GM13976 (cell line): ENCODE data around the gene GIMAP5.

Source experiments
- DNase-seq: peaks from one replicate; pipeline ENCODE4 v3.0.0; 2012; ENCODE audit warnings: low spot score
- in situ Hi-C: fragments of 300-500 bp; cut with MboI; formaldehyde crosslinking; loops from one replicate; pipeline ENCODE4 v1.12.0; 2022; ENCODE audit warnings: low sequenced_read_pairs, mixed read lengths, inconsistent platforms; ENCODE audit not compliant: unreplicated experiment
- TF ChIP-seq, protein P1 (sequence below): IDR thresholded peaks from 2 replicates; pipeline ENCODE4 v1.5.1; 2012; ENCODE audit warnings: borderline replicate concordance, mild to moderate bottlenecking; ENCODE audit not compliant: insufficient read depth; ENCODE audit errors: extremely low read depth, missing control alignments, control extremely low read depth

Gene GIMAP5

DNA sequence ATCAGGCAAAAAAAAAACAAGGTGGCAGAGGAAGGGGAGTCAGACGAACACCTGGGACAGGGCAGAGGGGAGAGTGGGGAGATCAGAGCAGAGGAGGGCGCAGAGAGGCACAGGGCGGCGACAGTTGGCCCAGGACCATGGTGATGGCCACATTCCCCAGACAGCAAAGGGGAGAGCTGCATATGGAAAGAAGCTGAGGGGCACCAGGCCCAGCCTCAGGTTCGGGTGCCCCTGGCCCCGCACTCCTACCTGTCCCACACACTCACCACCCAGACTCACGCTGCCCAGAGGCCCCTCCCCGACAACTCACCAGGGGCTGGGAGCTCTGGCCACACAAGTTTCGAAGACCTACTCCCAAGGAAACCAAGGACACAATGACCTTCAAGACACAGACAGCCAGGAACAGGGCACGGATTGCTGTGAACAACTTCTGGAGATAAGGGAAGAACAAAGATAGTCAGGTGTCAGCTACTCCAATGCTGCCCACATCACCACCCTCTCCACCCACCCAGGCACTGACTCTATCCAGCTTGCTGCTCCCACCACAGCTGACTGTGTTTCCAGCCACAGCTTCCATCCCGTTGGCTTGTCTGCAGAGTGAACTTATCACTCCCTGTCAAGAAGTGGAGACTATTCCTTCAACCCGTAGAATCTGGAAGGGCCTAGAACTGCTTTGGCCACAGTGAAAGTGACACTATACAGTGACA, 54.7 kb downstream of the GIMAP5 start:
- in situ Hi-C loops, result no loop called here
- DNase-seq, result no peak
- TF ChIP-seq, protein P1, sequence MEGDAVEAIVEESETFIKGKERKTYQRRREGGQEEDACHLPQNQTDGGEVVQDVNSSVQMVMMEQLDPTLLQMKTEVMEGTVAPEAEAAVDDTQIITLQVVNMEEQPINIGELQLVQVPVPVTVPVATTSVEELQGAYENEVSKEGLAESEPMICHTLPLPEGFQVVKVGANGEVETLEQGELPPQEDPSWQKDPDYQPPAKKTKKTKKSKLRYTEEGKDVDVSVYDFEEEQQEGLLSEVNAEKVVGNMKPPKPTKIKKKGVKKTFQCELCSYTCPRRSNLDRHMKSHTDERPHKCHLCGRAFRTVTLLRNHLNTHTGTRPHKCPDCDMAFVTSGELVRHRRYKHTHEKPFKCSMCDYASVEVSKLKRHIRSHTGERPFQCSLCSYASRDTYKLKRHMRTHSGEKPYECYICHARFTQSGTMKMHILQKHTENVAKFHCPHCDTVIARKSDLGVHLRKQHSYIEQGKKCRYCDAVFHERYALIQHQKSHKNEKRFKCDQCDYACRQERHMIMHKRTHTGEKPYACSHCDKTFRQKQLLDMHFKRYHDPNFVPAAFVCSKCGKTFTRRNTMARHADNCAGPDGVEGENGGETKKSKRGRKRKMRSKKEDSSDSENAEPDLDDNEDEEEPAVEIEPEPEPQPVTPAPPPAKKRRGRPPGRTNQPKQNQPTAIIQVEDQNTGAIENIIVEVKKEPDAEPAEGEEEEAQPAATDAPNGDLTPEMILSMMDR, result no peak
